GM18511 (cell line): ENCODE measurements around the gene USP26.
"Not testable (repeated sequence)": the region's sequence is repeated elsewhere in the genome, so short reads cannot be mapped to it uniquely, and the experiment has no call there.

Experiments
- ATAC-seq: cut with Tn5 transposase; IDR thresholded peaks from one replicate; pipeline ENCODE4 v1.9.1; 2021; ENCODE audit warnings: mild to moderate bottlenecking, moderate library complexity; ENCODE audit not compliant: unreplicated experiment

USP26 gene, protein sequence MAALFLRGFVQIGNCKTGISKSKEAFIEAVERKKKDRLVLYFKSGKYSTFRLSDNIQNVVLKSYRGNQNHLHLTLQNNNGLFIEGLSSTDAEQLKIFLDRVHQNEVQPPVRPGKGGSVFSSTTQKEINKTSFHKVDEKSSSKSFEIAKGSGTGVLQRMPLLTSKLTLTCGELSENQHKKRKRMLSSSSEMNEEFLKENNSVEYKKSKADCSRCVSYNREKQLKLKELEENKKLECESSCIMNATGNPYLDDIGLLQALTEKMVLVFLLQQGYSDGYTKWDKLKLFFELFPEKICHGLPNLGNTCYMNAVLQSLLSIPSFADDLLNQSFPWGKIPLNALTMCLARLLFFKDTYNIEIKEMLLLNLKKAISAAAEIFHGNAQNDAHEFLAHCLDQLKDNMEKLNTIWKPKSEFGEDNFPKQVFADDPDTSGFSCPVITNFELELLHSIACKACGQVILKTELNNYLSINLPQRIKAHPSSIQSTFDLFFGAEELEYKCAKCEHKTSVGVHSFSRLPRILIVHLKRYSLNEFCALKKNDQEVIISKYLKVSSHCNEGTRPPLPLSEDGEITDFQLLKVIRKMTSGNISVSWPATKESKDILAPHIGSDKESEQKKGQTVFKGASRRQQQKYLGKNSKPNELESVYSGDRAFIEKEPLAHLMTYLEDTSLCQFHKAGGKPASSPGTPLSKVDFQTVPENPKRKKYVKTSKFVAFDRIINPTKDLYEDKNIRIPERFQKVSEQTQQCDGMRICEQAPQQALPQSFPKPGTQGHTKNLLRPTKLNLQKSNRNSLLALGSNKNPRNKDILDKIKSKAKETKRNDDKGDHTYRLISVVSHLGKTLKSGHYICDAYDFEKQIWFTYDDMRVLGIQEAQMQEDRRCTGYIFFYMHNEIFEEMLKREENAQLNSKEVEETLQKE

DNA sequence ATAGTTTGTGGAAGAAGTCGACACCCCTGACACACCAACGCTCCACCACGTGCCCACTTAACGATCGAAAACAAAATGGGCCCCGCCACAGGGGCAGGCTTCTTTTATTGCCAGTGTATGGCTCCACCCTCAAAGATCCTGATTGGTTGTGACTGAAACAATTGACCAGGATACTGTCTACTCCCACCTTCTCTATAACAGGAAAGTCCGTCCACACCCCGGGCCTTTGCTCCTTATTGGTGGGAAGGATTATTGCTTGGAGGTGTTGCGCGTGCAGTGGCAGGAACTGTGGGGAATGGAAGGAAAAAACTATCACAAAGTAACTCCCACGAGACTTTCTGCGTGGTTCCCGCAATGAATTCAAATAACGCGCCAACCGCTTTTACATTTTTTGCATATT lies at the start of gene USP26:
Gene USP26, minus strand, starts transcription at position 79 of the 400 bp plus-strand sequence. CDS start 68,889 bp downstream, outside the sequence.
- ATAC-seq: no peak

DNA sequence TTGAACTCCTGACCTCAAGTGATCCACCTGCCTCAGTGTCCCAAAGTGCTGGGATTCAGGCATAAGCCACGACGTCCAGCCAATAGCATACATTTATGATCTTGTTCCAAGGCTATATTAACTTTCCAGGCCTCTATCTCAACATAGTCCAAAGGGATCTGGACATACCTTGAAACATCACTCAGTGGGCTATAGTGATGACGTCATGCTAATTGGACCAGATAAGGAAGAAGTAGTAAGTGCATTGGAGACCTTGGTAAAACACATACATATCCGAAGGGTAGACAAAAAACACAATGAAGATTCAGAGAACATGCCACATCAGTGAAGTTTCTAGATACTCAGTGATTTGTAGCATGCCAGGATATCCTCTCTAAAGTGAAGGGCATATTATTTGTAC lies 37.4 kb upstream of the USP26 start:
- no peak for ATAC-seq

DNA sequence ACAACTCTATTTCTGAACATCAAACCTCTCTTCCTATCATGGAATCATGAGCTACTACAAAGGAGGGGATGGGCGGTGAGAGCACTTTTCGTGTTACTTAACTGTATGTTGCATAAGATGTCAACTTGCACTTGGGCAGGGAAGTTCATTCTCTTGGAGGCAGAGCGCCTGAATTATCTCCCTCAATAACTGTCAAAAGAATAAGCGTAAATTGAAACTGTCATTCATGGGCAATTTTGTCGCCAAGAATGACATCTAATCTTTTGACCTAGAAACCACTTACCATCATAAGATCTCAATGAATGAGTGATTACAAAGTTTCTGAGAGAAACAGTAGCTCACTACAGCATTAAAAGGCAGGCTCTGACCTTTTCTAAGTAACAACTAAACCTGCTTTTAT lies 23.5 kb upstream of the USP26 start:
- no peak for ATAC-seq

DNA sequence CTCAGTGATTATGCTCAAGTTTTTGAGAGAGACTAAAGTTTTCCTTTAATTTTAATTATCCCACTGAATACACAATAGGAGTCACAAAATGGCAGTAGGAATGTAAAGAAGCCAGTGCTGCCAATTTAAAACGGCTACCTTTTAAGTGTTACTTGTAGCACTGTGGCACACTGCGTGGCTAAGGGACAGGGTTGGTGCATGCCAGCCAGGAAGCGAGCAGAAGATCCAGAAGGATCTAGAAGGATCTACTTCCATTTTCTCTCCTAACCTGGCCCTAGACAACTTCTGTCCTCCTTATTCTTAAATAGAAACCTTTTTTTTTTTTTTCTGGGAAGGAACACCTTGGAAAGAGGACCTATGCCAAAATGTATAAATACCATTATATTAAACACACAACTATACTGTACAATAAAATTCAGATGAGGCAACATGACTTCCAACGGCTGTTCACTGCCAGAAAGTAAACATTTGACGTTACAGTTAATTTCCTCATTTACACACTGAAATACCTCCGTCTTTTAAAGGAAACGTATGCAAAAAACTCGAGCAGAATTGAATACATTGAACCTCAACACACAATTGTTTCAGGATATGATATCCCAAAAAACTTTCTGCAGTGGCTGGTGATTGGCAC lies 2.7 kb downstream of the USP26 start:
- ATAC-seq: no peak

DNA sequence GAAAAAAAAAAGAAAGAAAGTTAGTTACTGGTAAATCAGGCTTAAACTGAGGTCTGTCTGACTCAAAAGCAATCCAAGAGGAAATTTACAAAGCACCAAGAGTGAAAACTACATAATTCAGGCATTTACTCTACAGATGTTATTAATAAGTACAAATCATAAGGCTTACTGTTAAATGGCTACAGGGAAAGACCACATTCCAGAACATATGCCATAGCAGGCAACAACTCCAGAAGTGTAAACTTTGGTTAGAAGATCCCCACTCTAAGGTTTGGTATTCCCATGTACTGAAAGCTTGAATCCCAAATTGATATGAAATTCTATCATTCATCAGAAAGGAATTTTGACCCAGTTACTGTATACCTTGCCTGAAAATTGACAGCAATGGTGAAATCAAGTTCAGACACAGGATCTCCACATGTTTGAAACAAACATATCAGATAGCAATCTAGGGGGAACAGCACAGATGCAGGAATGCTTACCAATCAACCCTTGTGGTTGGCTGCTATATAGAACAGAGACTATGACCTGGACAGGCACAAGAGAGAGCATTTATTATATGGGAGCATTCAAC lies 6.6 kb downstream of the USP26 start:
- ATAC-seq: no peak

DNA sequence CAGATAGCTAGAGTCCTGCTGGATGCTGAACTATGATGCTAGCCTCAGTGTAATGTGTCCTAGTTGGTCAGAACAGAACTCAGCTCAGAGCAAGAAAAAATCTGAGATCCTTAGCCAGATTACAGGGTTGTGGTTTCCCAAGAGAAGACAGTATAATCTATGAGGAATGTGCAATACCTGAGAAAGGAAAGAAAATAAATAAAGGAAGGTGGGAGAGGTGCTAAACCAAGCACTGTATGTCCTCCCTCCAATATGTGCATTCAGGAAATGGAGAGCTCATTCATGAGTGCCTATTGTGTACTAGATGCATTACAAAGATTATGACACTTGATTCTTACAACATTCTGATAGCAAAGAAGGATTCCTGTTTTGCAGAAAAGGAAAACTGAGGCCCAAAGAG lies 7.5 kb downstream of the USP26 start:
- no peak for ATAC-seq

DNA sequence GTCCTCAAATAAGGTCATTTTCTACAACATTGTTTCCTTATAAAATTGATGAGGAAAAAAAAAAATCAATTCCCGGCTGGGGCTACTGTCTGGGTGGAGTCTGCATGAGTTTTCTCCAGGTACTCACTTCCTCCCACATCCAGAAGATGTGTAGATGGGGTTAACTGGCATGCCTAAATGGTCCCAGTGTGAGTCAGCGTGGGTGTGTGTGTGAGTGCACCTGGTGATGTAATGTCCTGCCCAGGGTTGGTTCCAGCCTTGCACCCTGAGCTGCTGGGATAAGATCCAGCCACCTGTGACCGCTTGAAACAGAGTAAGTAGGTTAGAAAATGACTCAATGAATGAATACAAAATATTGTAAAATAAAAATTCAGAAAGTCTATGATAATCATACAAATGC lies 11.1 kb downstream of the USP26 start:
- no peak for ATAC-seq

DNA sequence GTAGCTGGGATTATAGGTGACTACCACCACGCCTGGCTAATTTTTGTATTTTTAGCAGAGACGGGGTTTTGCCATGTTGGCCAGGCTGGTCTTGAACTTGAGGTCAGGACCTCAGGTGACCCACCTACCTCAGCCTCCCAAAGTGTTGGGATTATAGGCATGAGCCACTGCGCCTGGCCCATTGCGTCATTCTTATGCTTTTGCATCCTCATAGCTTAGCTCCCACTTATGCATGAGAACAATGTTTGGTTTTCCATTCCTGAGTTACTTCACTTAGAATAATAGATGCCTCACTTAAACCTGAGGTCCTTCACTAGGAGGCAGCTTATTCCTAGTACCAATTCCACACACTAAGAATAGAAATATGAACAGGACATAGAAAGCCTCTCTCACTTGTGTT lies 11.9 kb downstream of the USP26 start:
- ATAC-seq: not testable (repeated sequence)

DNA sequence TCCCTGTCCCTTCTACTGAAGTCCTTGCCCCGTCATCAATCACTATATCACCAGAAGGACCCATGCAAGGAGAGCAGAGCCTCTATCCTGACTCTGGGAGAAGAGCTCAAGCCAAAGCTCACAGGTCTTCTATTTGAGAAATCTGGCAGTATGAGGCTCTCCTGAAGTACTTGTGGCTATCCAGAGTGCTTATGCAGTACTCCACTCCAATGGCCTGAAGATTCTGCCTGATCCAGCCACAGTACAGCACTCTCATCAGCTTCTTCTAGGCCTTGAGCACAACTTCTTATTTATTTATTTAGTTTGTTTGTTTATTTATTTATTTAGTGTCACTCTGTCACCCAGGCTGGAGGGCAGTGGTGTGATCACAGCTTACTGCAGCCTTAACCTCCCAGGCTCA lies 13.0 kb downstream of the USP26 start:
- ATAC-seq: no peak

DNA sequence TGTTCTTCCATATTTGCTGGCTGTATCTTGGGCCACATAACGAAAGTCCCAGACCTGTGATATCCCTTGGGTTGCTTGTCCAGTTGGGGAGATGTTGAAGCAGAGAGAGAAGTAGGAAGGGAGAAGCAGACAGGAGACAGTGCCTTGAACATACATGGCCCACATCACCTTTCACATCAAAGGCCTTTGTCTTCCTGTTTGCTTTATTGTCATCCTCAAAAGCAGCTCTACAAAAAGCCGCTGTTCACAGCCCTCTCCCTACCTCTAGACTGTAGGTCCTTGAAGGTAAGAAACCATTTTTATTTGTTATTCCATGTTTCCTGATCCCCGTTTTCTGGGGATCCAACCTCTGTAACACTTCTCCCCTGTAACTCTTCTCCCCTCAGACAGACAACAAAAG lies 14.9 kb downstream of the USP26 start:
- ATAC-seq: no peak

DNA sequence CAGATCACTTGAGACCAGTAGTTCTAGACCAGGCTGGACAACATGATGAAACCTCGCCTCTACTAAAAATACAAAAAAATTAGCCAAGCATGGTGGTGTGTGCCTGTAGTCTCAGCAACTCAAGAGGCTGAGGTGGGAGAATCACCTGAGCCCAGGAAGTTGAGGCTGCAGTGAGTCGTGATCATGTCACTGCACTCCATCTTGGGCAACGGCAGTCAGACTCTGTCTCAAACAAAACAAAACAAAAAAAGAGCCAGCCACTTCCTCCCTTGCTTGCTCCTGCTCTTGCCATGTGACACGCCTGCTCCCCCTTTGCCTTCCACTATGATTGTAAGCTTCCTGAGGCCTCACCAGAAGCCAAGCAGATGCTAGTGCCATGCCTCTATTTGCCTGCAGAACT lies 19.1 kb downstream of the USP26 start:
- not testable (repeated sequence) for ATAC-seq

DNA sequence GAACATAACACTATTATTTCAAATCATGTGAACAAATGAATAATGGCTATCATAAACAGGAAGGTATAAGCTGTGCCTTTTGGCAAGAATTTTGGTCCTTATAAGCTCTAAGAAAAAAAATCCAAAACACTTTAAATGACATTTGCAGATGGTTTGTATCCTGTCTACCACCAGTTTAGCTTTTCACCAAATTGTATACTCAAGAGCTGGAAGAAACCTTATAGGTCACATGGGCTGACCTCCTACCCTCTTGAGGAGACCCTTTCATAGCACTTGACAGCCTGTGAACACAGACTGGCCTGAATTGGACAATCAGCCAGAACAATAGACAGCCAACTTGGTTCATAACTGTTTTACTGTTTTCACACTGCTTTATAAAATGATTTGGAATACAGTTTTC lies 24.3 kb downstream of the USP26 start:
- ATAC-seq: no peak

DNA sequence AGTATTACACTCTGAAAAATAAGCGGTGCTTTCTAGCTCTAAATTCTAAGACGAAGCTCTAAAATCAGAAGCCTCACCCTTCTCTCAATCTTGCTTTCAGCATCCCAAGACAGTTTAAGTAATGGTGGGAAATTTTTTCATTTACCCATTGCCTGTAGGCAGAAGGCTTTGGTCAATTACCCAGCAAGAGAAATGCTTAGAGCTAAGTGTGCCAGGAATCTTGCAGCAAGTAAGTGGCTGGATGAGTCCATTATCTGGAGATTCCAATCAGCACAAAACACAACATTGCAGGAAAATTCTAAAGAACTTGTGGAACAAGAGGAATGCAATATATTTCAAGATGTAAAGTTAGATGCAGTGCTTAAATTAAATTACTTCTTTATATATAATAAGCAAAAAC lies 28.4 kb downstream of the USP26 start:
- ATAC-seq: no peak

DNA sequence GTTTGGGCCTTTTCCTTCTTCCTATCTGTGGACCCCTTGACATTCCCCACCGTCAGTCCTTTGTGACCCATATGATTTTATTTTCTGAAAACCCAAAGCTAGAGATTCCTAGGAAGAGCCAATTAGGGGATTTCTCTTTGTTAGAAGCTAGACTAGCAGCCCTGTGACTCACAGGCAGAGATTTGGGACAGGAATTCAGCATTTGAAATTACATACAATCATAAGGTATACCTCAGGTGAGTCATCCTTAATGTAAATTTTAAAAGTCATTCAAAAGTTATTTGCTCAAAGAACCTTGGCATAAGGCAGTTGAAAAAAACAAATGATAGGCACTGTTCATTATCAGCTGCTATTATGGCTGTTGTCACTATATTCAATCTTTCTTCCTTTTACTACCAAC lies 40.6 kb downstream of the USP26 start:
- ATAC-seq: no peak

DNA sequence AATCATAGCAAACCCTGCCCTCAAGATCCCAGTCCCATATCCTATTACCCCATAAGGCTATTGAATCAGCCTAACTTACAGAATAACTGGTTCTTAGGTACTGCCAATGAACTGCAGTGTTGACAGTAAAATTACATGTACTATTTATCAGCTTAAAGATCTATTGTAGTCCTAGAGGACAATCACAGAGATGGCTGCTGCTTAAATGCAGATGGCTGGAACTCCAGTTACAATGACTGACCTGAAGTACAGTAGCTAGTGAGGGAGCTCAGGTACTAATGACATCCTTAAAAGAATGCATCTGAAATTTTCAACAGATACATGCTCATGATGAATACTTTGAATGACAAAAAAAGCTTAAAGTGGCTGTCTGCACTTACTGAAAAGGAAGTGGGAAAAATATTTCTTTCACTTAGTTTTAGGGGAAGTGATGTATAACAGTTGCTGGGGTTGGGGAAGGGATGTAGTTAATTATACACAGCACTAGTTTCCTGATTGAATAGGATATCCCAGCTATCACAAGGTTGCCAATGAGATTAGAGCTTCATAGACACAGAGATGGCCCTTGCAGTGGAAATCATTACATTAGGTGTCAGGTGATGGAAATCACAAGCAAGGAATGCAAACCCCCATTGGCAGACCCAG lies 42.0 kb downstream of the USP26 start:
- ATAC-seq: no peak

DNA sequence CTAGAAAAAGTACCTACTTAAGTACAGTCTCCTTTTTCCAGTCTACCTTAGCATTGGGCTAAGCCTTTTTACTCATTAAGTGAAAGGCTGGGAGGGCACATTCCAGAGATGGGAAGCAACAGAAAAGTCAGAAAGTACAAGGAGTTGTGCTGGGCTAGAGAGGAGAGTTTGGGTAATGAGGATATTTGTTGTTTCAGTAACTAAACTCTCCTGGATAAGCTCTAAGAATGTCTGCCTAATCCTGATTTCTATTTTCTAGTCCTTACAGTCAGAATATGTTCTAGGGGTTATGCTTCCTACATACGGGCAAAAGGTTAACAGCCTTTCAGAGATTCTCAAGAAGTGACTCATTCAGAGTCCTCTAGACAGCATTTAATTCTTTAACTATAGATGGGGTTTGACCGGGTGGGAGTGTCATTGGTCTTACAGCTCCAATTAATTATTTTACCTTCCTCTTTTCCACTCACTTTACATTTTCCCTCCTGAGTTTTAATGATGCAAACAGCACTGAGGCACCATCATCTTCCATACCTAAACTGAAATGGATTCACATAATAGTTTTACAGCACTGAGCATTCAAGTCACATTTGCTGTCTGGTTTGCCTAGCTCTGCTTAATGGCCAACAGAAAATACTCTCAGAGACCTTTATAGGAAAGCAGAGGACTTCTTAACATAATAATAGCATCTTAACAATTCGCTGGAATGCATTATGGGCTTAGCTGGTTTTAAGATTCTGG lies 42.9 kb downstream of the USP26 start:
- no peak for ATAC-seq

DNA sequence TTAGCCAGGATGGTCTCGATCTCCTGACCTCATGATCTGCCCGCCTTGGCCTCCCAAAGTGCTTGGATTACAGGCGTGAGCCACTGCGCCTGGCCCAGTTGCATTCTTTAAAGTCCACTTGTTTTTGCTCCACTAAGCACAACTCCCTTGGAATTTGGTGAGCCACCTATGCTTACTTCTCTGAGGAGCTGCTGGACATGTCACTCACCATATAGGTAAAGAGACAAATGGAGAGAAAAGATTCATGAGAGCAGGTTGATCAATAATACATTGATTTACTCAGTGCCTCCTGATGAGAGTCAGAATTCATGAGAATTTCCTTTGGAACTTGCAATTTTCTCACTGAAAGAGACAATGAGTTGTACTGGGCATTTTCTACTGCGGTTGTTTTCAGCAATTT lies 48.2 kb downstream of the USP26 start:
- no peak for ATAC-seq

DNA sequence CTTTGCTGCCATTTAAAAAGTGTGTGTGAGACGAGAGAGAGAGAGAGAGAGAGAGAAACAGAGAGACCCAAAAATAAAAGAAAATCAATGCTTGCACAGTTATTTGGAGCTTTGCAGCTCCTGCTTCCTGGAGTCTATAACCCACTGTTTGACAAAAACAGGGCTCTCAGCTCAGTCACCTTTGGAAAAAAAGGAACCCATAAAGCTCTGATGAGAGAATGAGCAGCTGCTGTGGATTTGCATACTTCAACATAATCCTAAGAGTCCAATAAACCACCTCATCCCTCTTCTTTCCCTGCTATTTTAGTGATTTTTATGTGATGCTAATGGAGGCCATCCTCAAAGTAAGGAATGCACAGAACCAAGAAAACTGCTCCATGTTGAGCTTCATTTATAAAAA lies 50.3 kb downstream of the USP26 start:
- ATAC-seq: no peak

DNA sequence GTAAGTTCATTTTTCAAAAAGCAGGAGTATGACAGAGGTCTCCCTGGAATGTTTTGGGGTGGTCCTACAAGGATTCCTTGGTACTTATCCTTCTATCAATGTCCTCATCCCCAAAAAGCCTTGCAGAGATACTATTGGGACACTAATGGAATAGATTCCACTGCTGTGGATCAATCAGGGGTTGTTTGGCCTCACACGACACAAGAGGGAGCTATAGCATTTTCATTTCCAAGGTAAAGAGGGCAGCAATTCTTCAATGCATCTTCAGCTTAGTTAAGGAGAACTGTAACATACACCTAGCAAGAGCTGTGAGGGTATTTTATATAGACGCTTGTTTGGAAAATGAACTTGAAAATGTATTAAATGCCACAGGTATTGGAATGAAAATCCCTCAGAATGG lies 50.9 kb downstream of the USP26 start:
- ATAC-seq: no peak
